IPS-18a (cell line): ENCODE data around the gene CHKB.
"Not testable (repeated sequence)": the region's sequence is repeated elsewhere in the genome, so short reads cannot be mapped to it uniquely, and the experiment has no call there.

Experiments used
- H3K27ac ChIP-seq: one replicate; pipeline ENCODE4 v1.5.1; 2013; ENCODE audit warnings: low read length
- H3K27me3 ChIP-seq: one replicate; pipeline ENCODE4 v1.6.1; 2013; ENCODE audit warnings: mild to moderate bottlenecking, low read length; ENCODE audit not compliant: control insufficient read depth, insufficient read depth
- H3K36me3 ChIP-seq: one replicate; pipeline ENCODE4 v1.6.1; 2013; ENCODE audit warnings: low read depth, low read length; ENCODE audit not compliant: control insufficient read depth
- H3K4me1 ChIP-seq: one replicate; pipeline ENCODE4 v1.6.1; 2013; ENCODE audit warnings: low read depth, low read length; ENCODE audit not compliant: control insufficient read depth
- H3K4me3 ChIP-seq: one replicate; pipeline ENCODE4 v1.5.1; 2013; ENCODE audit warnings: low read length
- H3K9ac ChIP-seq: one replicate; pipeline ENCODE4 v1.6.1; 2013; ENCODE audit warnings: mild to moderate bottlenecking, low read length, moderate library complexity
- H3K9me3 ChIP-seq: one replicate; pipeline ENCODE4 v1.6.1; 2013; ENCODE audit warnings: low read depth, low read length; ENCODE audit not compliant: control insufficient read depth

The CHKB gene

GRCh38 chr22:50610041-50610451, 27.4 kb upstream of the CHKB start:
- Histone ChIP-seq H3K36me3 (no peaks in the 10 kb centered on the region), H3K27me3 (peaks cover 8% of the 10 kb centered on the region), H3K9me3 (no peaks in the 10 kb centered on the region), H3K4me3 (no peak overlapping the region), H3K27ac (no peak overlapping the region), H3K9ac (no peak overlapping the region), H3K4me1 (no peaks in the 10 kb centered on the region)

DNA sequence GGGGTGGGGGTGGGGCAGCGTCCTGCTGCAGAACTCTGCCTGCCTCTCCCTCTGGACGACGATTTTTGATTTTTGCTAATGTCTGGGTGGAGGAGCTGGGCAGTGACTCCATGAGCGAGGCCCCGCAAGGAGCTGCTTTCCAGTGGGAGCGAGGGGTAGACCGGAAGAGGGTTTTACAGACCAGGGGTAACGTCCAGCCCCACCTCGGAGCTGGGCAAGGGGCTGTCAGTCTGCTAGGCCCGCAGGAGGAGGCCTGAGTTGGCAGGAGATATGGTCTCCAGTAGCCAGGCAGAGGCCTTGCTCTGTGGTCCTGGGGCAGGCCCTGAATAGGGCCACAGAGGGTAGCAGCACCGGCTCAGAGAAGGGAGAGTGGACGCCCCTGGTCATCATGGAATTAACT, 26.9 kb upstream of the CHKB start:
- Histone ChIP-seq H3K27ac (no peak overlapping the region), H3K4me1 (no peaks in the 10 kb centered on the region), H3K9ac (no peak overlapping the region), H3K4me3 (no peak overlapping the region), H3K27me3 (peaks cover 8% of the 10 kb centered on the region), H3K9me3 (no peaks in the 10 kb centered on the region), H3K36me3 (no peaks in the 10 kb centered on the region)

- Histone ChIP-seq H3K4me1 (no peaks in the 10 kb centered on the region), H3K27me3 (peaks cover 8% of the 10 kb centered on the region), H3K36me3 (no peaks in the 10 kb centered on the region), H3K27ac (no peak overlapping the region), H3K9me3 (no peaks in the 10 kb centered on the region), H3K9ac (no peak overlapping the region), H3K4me3 (no peak overlapping the region)
These were observed 26.3 kb upstream of the CHKB start for GRCh38 chr22:50608996-50609395.

GRCh38 chr22:50608058-50608840, 25.6 kb upstream of the CHKB start:
- not testable (repeated sequence) for H3K27ac ChIP-seq, H3K4me1 ChIP-seq, H3K36me3 ChIP-seq, H3K9me3 ChIP-seq, H3K27me3 ChIP-seq, H3K4me3 ChIP-seq, H3K9ac ChIP-seq

GRCh38 chr22:50607659-50608020, 25.0 kb upstream of the CHKB start:
- Histone ChIP-seq H3K27ac (no peak overlapping the region), H3K36me3 (no peaks in the 10 kb centered on the region), H3K9me3 (no peaks in the 10 kb centered on the region), H3K4me1 (no peaks in the 10 kb centered on the region), H3K4me3 (no peak overlapping the region), H3K27me3 (peaks cover 2% of the 10 kb centered on the region), H3K9ac (no peak overlapping the region)

DNA sequence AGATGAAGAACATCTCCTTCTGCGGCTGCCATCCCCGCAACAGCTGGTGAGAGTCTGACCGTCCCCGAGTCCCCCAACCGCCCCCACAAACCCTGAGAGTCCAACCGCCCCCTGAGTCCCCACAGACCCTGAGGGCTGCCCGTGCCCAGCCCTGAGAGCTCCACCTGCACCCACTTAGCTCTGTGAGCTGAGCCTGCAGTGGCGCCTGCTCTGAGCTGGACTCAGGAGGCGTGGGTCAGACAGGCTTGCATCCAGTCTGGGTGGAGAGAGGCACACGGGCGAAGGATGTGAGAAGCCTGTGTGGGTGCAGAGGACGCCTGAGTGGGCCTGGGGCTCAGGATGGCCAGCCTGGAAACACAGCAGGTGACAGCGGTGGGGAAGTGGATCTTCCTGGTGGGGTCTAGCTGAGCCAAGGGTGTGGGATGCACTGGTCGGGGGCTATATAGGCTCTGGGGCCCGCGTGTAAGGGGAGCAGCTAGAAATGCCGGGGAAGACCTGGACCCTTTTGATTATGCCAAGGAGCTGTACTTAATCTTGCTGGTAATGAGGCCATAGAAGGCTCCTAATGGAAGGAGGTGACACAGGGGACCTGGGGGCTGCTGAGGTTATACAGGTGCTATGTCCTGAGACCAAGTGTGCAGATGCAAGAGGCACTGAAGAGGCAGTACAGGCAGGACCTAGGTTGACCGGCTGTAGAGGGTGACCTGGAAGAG, 24.5 kb upstream of the CHKB start:
- Histone ChIP-seq H3K9me3 (no peaks in the 10 kb centered on the region), H3K4me1 (no peaks in the 10 kb centered on the region), H3K9ac (no peak overlapping the region), H3K36me3 (no peaks in the 10 kb centered on the region), H3K4me3 (no peak overlapping the region), H3K27ac (no peak overlapping the region), H3K27me3 (peaks cover 8% of the 10 kb centered on the region)

GRCh38 chr22:50606165-50606945, 23.7 kb upstream of the CHKB start:
- Histone ChIP-seq H3K9ac (no peak overlapping the region), H3K36me3 (no peaks in the 10 kb centered on the region), H3K27me3 (peaks cover 15% of the 10 kb centered on the region), H3K27ac (no peak overlapping the region), H3K4me1 (no peaks in the 10 kb centered on the region), H3K4me3 (no peak overlapping the region), H3K9me3 (no peaks in the 10 kb centered on the region)

- no peak overlapping the region for H3K9ac ChIP-seq
- no peaks in the 10 kb centered on the region for H3K9me3 ChIP-seq
- no peaks in the 10 kb centered on the region for H3K4me1 ChIP-seq
- no peak overlapping the region for H3K27ac ChIP-seq
- H3K27me3 ChIP-seq = peaks cover 19% of the 10 kb centered on the region
- no peak overlapping the region for H3K4me3 ChIP-seq
- H3K36me3 ChIP-seq = no peaks in the 10 kb centered on the region
These were observed 23.0 kb upstream of the CHKB start for GRCh38 chr22:50605613-50606074.

- no peak overlapping the region for H3K9ac ChIP-seq
- no peaks in the 10 kb centered on the region for H3K9me3 ChIP-seq
- H3K4me1 ChIP-seq = no peaks in the 10 kb centered on the region
- no peaks in the 10 kb centered on the region for H3K36me3 ChIP-seq
- H3K27me3 ChIP-seq = peaks cover 19% of the 10 kb centered on the region
- no peak overlapping the region for H3K27ac ChIP-seq
- H3K4me3 ChIP-seq = no peak overlapping the region
These were observed 22.5 kb upstream of the CHKB start for GRCh38 chr22:50605002-50605612.

GRCh38 chr22:50604256-50605001, 21.8 kb upstream of the CHKB start:
- Histone ChIP-seq H3K36me3 (no peaks in the 10 kb centered on the region), H3K9me3 (no peaks in the 10 kb centered on the region), H3K4me1 (no peaks in the 10 kb centered on the region), H3K27ac (no peak overlapping the region), H3K4me3 (no peak overlapping the region), H3K27me3 (peaks cover 26% of the 10 kb centered on the region), H3K9ac (no peak overlapping the region)
